SU-DHL-6 (cell line): ENCODE results near the gene MAN2A2.

ENCODE experiments used
- CTCF ChIP-seq: fragments of 200-600 bp; sonication (generic); IDR thresholded peaks from one replicate; pipeline ENCODE4 v1.5.1; 2017; ENCODE audit warnings: antibody characterized with exemption, mild to moderate bottlenecking, low read length, moderate library complexity; ENCODE audit not compliant: insufficient read depth, poor library complexity, severe bottlenecking
- EZH2phosphoT487 ChIP-seq: fragments of 200-600 bp; sonication (generic), shearing (Covaris generic); conservative IDR thresholded peaks from 2 replicates; pipeline ENCODE4 v1.6.1; 2018; ENCODE audit warnings: mild to moderate bottlenecking, antibody characterized with exemption, low read length, moderate library complexity, mixed read lengths

DNA sequence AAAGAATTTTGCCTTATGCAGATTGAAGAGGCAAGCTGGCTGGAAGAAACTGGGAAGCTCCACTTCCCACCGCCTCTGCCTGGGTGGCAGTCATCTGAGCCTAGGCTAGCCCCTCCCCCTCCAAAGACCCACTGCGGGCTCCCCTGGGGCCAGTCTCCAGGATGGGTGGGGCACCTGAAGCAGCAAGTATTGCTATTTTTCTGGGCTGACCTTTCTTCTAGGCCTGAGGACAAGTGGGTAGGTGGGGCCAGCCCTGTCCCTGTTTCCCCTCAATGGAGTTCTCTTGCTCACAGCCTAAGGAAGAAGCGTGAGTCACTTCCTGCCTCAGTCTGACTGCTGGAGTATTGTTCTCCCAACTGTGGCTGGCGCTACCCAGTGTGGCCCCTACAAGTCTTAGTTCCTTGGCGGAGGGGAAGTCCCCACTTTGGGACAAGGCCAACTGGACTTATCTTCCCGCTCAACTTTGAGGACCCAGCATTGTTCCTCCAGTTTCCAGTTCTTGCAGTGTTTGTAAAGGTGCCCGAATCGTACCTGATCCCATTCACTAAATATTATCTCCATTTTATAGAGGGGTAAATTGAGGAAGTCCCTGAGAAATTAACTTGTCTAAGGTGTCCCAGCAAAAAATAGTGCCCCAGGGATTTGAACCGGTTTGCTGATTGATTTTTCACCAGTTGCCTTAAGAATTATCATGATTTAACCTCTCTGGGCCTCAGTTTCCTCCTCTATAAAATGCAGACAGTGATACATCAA is 33.3 kb upstream of the MAN2A2 start:
- TF ChIP-seq CTCF (no peak), EZH2phosphoT487 (no peak)
